ENCODE measurements around the gene CYP2A7.
"Not testable (repeated sequence)": the region's sequence is repeated elsewhere in the genome, so short reads cannot be mapped to it uniquely, and the experiment has no call there.

The CYP2A7 gene

GRCh38 chr19:40882062-40882461, at the start of gene CYP2A7:
Gene CYP2A7, minus strand, starts transcription at chr19:40882231. Its CDS starts 21 bp downstream, at chr19:40882210.
- DNase-seq, result not testable (repeated sequence)

- not testable (repeated sequence) for DNase-seq
Measured at GRCh38 chr19:40930799-40931198, 48.8 kb upstream of the CYP2A7 start.

- DNase-seq, result not testable (repeated sequence)
Measured at GRCh38 chr19:40929942-40930341, 47.9 kb upstream of the CYP2A7 start.

- DNase-seq, result no peak
- no peak for TF ChIP-seq GATA1 (IDR thresholded peaks at IDR 0.05; ENCODE audit: low read depth, low read length)
- no peak for TF ChIP-seq POLR2A (IDR thresholded peaks at IDR 0.05; ENCODE audit: low read length)
Measured at GRCh38 chr19:40928850-40929249, 46.8 kb upstream of the CYP2A7 start.

GRCh38 chr19:40927567-40927966, 45.5 kb upstream of the CYP2A7 start:
- no peak for DNase-seq
- no peak for TF ChIP-seq GATA1 (IDR thresholded peaks at IDR 0.05; ENCODE audit: low read depth, low read length)
- no peak for TF ChIP-seq POLR2A (IDR thresholded peaks at IDR 0.05; ENCODE audit: low read length)

GRCh38 chr19:40926276-40926675, 44.2 kb upstream of the CYP2A7 start:
- not testable (repeated sequence) for DNase-seq

GRCh38 chr19:40923934-40924391, 41.9 kb upstream of the CYP2A7 start:
- no peak for TF ChIP-seq GATA1 (IDR thresholded peaks at IDR 0.05; ENCODE audit: low read depth, low read length)
- no peak for TF ChIP-seq POLR2A (IDR thresholded peaks at IDR 0.05; ENCODE audit: low read length)
- no peak for DNase-seq

- DNase-seq, result not testable (repeated sequence)
Measured at GRCh38 chr19:40922237-40923160, 40.5 kb upstream of the CYP2A7 start.

- TF ChIP-seq GATA1 (IDR thresholded peaks at IDR 0.05; ENCODE audit: low read depth, low read length) (no peak), POLR2A (IDR thresholded peaks at IDR 0.05; ENCODE audit: low read length) (no peak)
- DNase-seq, result no peak
Measured at GRCh38 chr19:40921005-40921897, 39.2 kb upstream of the CYP2A7 start.

GRCh38 chr19:40920300-40921004, 38.4 kb upstream of the CYP2A7 start:
- DNase-seq, result no peak
- TF ChIP-seq GATA1 (IDR thresholded peaks at IDR 0.05; ENCODE audit: low read depth, low read length) (no peak), POLR2A (IDR thresholded peaks at IDR 0.05; ENCODE audit: low read length) (no peak)

GRCh38 chr19:40919530-40920299, 37.7 kb upstream of the CYP2A7 start:
- DNase-seq, result peak in 1 of 2 experiments; percentile 16

GRCh38 chr19:40918303-40918702, 36.3 kb upstream of the CYP2A7 start:
- DNase-seq, result not testable (repeated sequence)

- peak; percentile 25 to 28 for DNase-seq
- TF ChIP-seq GATA1 (IDR thresholded peaks at IDR 0.05; ENCODE audit: low read depth, low read length), result no peak
- TF ChIP-seq POLR2A (IDR thresholded peaks at IDR 0.05; ENCODE audit: low read length), result no peak
Measured at GRCh38 chr19:40908976-40909375, 26.9 kb upstream of the CYP2A7 start.
